SKM-1 (cell line): ENCODE measurements around the gene TTYH3.

Source experiments
- DNase-seq: peaks from one replicate; lab custom pipeline; 2025; ENCODE audit not compliant: unreplicated experiment; lab: John Stamatoyannopoulos, UW

Gene TTYH3

GRCh38 chr7:2614631-2615330, 17.0 kb upstream of the TTYH3 start:
- DNase-seq, result no peak

- DNase-seq, result no peak
These were observed 15.1 kb upstream of the TTYH3 start for GRCh38 chr7:2616387-2617324.

GRCh38 chr7:2617325-2617905, 14.4 kb upstream of the TTYH3 start:
- DNase-seq, result no peak

GRCh38 chr7:2619116-2619515, 12.7 kb upstream of the TTYH3 start:
- no peak for DNase-seq

GRCh38 chr7:2621061-2621828, 10.5 kb upstream of the TTYH3 start:
- no peak for DNase-seq

- DNase-seq, result no peak
These were observed 9.7 kb upstream of the TTYH3 start for GRCh38 chr7:2621948-2622640.

- DNase-seq, result no peak
These were observed 8.7 kb upstream of the TTYH3 start for GRCh38 chr7:2622869-2623697.

- no peak for DNase-seq
These were observed 8.1 kb upstream of the TTYH3 start for GRCh38 chr7:2623698-2624014.

GRCh38 chr7:2624293-2624886, 7.4 kb upstream of the TTYH3 start:
- DNase-seq, result no peak

GRCh38 chr7:2626498-2627117, 5.2 kb upstream of the TTYH3 start:
- DNase-seq, result no peak

GRCh38 chr7:2627258-2628129, 4.3 kb upstream of the TTYH3 start:
- DNase-seq, result no peak

- DNase-seq, result no peak
These were observed 3.7 kb upstream of the TTYH3 start for GRCh38 chr7:2628130-2628482.

- DNase-seq, result no peak
These were observed 2.9 kb upstream of the TTYH3 start for GRCh38 chr7:2628891-2629290.

GRCh38 chr7:2629746-2630681, 1.8 kb upstream of the TTYH3 start:
- DNase-seq, result no peak

GRCh38 chr7:2632733-2633537, 1.1 kb downstream of the TTYH3 start:
- DNase-seq, result no peak

- no peak for DNase-seq
These were observed 1.9 kb downstream of the TTYH3 start for GRCh38 chr7:2633538-2634266.
